K562 treated with DMSO at 1 percent for 48 hours (cell line): ENCODE results near the gene ISL1. TPM values are rescaled to one million over a fixed set of nuclear protein-coding genes. Genes with fewer than 3 reads are reported as not detected.

Experiments
- total RNA-seq: library from RNA; unstranded; fragments of 300-600 nt; gene quantifications from 2 replicates; pipeline ENCODE4 v1.2.3, GENCODE V29; 2022; ENCODE audit warnings: low replicate concordance; ENCODE audit errors: extremely low read depth

The ISL1 gene
- total RNA-seq, result not detected in 2 replicates

GRCh38 chr5:51383131-51384121 is at the start of gene ISL1:
ISL1 (plus strand) TSS chr5:51383448; CDS start chr5:51383672, 224 bp downstream.

